DOHH2 (cell line): ENCODE results near the gene ZBTB3.

Experiments
- EZH2phosphoT487 ChIP-seq: fragments of 200-600 bp; sonication (generic); IDR thresholded peaks from 2 replicates; pipeline ENCODE4 v1.6.1; 2017; ENCODE audit warnings: borderline replicate concordance, mild to moderate bottlenecking, antibody characterized with exemption, low read length, moderate library complexity, mixed read lengths
- TF ChIP-seq, protein P1 (sequence below): fragments of 200-600 bp; sonication (generic); IDR thresholded peaks from one replicate; pipeline ENCODE4 v1.5.1; 2014; ENCODE audit warnings: antibody characterized with exemption, mild to moderate bottlenecking, low read depth, low read length; ENCODE audit not compliant: poor library complexity, severe bottlenecking

DNA sequence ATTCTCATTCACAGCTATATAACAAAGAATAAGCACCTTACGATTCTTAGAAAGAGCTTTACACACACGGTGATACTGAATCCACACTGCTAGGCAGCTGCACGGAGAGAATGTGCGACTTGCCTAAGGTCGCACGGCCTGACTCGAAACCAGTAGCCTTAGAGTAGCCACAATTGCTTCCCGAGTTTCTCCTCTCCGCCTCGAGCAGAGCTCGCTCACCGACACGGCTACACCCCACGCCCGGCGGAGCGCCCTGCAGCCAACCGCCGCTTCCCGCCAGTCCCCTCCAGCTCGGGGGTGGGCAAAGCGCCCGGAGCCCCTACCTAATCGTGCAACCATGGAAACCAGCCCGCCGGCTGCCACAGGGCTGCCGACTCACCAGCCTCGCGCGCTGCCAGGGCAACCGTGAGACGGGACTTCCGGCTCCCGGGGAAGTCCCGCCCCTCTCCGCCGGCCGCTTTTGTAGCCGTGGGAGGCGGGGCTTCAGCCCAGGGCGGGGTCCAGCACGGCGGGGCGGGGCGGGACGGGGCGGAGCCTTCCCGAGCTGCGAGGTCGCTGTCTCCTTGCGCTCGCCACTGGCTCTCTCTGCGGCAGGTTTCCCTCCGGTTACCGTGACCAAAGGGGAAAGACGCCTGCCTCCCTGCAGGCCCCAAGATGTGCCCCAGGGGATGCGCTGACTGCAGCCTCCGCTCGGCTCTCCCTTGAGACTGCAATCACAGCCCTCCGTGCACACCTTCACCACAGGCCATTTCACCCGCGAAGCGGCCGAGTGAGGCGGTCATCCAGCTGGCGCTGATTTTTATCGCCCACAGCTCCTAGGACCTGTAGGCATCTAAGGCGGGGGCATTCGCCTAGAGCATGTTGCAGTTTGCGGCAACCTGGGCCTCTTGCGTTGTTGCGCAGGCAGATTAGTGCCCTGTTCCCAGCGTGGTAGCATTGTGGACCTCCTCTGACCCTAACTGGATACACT lies 47.8 kb downstream of the ZBTB3 start:
- no peak for TF ChIP-seq EZH2phosphoT487
- TF ChIP-seq, protein P1, sequence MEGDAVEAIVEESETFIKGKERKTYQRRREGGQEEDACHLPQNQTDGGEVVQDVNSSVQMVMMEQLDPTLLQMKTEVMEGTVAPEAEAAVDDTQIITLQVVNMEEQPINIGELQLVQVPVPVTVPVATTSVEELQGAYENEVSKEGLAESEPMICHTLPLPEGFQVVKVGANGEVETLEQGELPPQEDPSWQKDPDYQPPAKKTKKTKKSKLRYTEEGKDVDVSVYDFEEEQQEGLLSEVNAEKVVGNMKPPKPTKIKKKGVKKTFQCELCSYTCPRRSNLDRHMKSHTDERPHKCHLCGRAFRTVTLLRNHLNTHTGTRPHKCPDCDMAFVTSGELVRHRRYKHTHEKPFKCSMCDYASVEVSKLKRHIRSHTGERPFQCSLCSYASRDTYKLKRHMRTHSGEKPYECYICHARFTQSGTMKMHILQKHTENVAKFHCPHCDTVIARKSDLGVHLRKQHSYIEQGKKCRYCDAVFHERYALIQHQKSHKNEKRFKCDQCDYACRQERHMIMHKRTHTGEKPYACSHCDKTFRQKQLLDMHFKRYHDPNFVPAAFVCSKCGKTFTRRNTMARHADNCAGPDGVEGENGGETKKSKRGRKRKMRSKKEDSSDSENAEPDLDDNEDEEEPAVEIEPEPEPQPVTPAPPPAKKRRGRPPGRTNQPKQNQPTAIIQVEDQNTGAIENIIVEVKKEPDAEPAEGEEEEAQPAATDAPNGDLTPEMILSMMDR: no peak
